Tibial artery (tissue), 4 donors: ENCODE data around the gene RIMS1.

ENCODE experiments used
- DNase-seq, 2 donors: peaks; one replicate each; pipeline ENCODE4 v3.0.0-alpha.2; 2019
- H3K27ac ChIP-seq, 2 donors: fragments of 200-600 bp; sonication (generic) in 1 of 2; 1 replicate in 1 of 2; 2 replicates in 1 of 2; pipeline ENCODE4 v1.5.1; 2018 to 2019; ENCODE audit warnings: mild to moderate bottlenecking in 1 of 2
- H3K27me3 ChIP-seq, 2 donors: fragments of 200-600 bp; sonication (generic) in 1 of 2; one replicate each; pipeline versions ENCODE4 v1.5.1 to v1.6.0; 2016 to 2019
- H3K36me3 ChIP-seq, 3 donors: fragments of 200-600 bp; sonication (generic) in 2 of 3; one replicate each; pipeline ENCODE4 v1.5.1; 2016 to 2019; ENCODE audit warnings: mild to moderate bottlenecking in 2 of 3
- H3K4me1 ChIP-seq, 4 donors: fragments of 200-600 bp; sonication (generic) in 2 of 4; 1 replicate in 3 of 4; 2 replicates in 1 of 4; pipeline ENCODE4 v1.5.1; 2016 to 2019
- H3K4me3 ChIP-seq, 2 donors: fragments of 200-600 bp; sonication (generic) in 1 of 2; 1 replicate in 1 of 2; 2 replicates in 1 of 2; pipeline ENCODE4 v1.5.1; 2018 to 2019; ENCODE audit warnings: mild to moderate bottlenecking in 2 of 2
- H3K9me3 ChIP-seq, 3 donors: fragments of 200-600 bp; sonication (generic) in 1 of 3; one replicate each; pipeline ENCODE4 v1.5.1; 2016 to 2019
- intact Hi-C: fragments of 100-400 bp; cut with DNase I; formaldehyde crosslinking; loops from one replicate; pipeline ENCODE4 v1.15.0; 2023; ENCODE audit warnings: low total_unique reads
- TF ChIP-seq, protein P1 (sequence below), 2 experiments: fragments of 200-600 bp in 1 of 2; fragments of 450-650 bp in 1 of 2; IDR thresholded peaks; one replicate each; pipeline ENCODE4 v1.5.1; 2017 to 2019; ENCODE audit warnings: antibody characterized with exemption in 2 of 2, mild to moderate bottlenecking in 1 of 2, moderate library complexity in 1 of 2

Gene RIMS1

GRCh38 chr6:72022830-72023229, 136.5 kb downstream of the RIMS1 start:
- TF ChIP-seq, protein P1, sequence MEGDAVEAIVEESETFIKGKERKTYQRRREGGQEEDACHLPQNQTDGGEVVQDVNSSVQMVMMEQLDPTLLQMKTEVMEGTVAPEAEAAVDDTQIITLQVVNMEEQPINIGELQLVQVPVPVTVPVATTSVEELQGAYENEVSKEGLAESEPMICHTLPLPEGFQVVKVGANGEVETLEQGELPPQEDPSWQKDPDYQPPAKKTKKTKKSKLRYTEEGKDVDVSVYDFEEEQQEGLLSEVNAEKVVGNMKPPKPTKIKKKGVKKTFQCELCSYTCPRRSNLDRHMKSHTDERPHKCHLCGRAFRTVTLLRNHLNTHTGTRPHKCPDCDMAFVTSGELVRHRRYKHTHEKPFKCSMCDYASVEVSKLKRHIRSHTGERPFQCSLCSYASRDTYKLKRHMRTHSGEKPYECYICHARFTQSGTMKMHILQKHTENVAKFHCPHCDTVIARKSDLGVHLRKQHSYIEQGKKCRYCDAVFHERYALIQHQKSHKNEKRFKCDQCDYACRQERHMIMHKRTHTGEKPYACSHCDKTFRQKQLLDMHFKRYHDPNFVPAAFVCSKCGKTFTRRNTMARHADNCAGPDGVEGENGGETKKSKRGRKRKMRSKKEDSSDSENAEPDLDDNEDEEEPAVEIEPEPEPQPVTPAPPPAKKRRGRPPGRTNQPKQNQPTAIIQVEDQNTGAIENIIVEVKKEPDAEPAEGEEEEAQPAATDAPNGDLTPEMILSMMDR (IDR thresholded peaks at IDR 0.05): no peak
- no peaks in the 10 kb centered on the region for H3K27me3 ChIP-seq

DNA sequence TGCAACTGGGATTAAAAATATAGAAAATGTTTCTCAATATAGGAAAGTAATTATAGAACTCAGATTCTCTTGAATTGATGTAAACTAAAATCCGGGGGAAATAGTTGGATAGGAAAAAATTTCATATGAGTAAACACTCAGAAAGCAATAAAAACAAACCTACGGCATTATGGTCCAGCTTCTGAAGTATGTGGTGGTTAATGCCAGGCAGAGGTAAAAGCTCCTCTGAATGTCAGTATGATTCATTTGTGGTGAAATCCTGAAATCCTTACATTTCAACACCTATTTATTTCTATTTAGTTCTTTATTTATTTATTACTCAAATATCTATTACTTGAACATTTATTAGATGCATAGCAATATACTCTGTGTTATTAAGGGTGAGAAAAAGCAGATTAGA, 145.1 kb downstream of the RIMS1 start:
- no peaks in the 10 kb centered on the region for H3K9me3 ChIP-seq
- no peak for DNase-seq
- intact Hi-C loops: no loop called here
- TF ChIP-seq, protein P1 (IDR thresholded peaks at IDR 0.05): no peak
- H3K36me3 ChIP-seq: no peaks in the 10 kb centered on the region
- H3K27ac ChIP-seq: no peak overlapping the region
- H3K27me3 ChIP-seq: no peaks in the 10 kb centered on the region
- peaks cover 0 to 5% (median 0%) of the 10 kb centered on the region in 4 donors for H3K4me1 ChIP-seq
- no peak overlapping the region for H3K4me3 ChIP-seq

More at GRCh38 chr6:72022830-72023229, 136.5 kb downstream of the RIMS1 start:
- H3K9me3 ChIP-seq: no peaks in the 10 kb centered on the region
- DNase-seq: no peak
- H3K4me1 ChIP-seq: no peaks in the 10 kb centered on the region
- H3K4me3 ChIP-seq: no peak overlapping the region
- H3K36me3 ChIP-seq: no peaks in the 10 kb centered on the region
- H3K27ac ChIP-seq: no peak overlapping the region
- intact Hi-C loops: no loop called here

- intact Hi-C loops: no loop called here
- DNase-seq: no peak
- no peak overlapping the region for H3K27ac ChIP-seq
- H3K36me3 ChIP-seq: no peaks in the 10 kb centered on the region
- H3K4me1 ChIP-seq: peaks cover 0 to 5% (median 0%) of the 10 kb centered on the region in 4 donors
- no peaks in the 10 kb centered on the region for H3K9me3 ChIP-seq
- no peaks in the 10 kb centered on the region for H3K27me3 ChIP-seq
- H3K4me3 ChIP-seq: no peak overlapping the region
- TF ChIP-seq, protein P1 (IDR thresholded peaks at IDR 0.05): no peak
Observed at GRCh38 chr6:72032086-72032485, 145.7 kb downstream of the RIMS1 start.

- Histone ChIP-seq H3K27me3 (no peaks in the 10 kb centered on the region), H3K4me1 (peaks cover 0 to 5% (median 0%) of the 10 kb centered on the region in 4 donors), H3K36me3 (no peaks in the 10 kb centered on the region), H3K9me3 (no peaks in the 10 kb centered on the region), H3K27ac (no peak overlapping the region), H3K4me3 (no peak overlapping the region)
- intact Hi-C loops: no loop called here
- TF ChIP-seq, protein P1 (IDR thresholded peaks at IDR 0.05): no peak
- no peak for DNase-seq
Observed at GRCh38 chr6:72035486-72035885, 149.1 kb downstream of the RIMS1 start.

- no peak for DNase-seq
- intact Hi-C loops: no loop called here
- Histone ChIP-seq H3K9me3 (no peaks in the 10 kb centered on the region), H3K27ac (no peak overlapping the region), H3K27me3 (no peaks in the 10 kb centered on the region), H3K4me1 (peaks cover 0 to 5% (median 0%) of the 10 kb centered on the region in 4 donors), H3K36me3 (no peaks in the 10 kb centered on the region), H3K4me3 (no peak overlapping the region)
- TF ChIP-seq, protein P1 (IDR thresholded peaks at IDR 0.05): no peak
Observed at GRCh38 chr6:72035966-72036365, 149.6 kb downstream of the RIMS1 start.

DNA sequence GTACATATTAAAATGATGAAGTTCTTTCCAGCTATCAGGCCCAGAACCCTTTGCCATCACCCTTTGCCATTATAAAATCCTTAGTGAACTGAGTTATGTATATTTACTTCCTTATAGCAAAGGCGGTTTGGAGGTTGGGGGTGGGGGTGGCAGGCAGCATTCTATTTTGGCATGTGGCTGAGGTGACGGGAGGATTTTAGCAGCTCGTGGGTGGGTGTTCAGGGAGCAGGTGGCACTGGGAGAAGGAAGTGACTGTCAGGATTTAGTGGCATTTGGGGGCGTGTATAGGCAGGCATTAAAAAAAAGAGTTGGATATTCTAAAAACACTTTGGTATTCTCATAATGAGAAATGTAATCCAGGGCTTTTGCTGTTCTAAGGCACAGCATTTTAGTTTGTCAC, 150.7 kb downstream of the RIMS1 start:
- H3K27me3 ChIP-seq: no peaks in the 10 kb centered on the region
- H3K27ac ChIP-seq: no peak overlapping the region
- H3K9me3 ChIP-seq: no peaks in the 10 kb centered on the region
- H3K4me3 ChIP-seq: no peak overlapping the region
- H3K4me1 ChIP-seq: no peaks in the 10 kb centered on the region
- TF ChIP-seq, protein P1 (IDR thresholded peaks at IDR 0.05): no peak
- no peaks in the 10 kb centered on the region for H3K36me3 ChIP-seq
- intact Hi-C loops: no loop called here
- no peak for DNase-seq
